CD4-positive, alpha-beta T cell treated with Interleukin-10 for 1 hour (primary cell): ENCODE results near the gene PANK2.
"Not testable (repeated sequence)": the region's sequence is repeated elsewhere in the genome, so short reads cannot be mapped to it uniquely, and the experiment has no call there.

ENCODE experiments used
- DNase-seq: peaks from one replicate; pipeline ENCODE4 v3.0.0-alpha.2; 2020

The PANK2 gene

DNA sequence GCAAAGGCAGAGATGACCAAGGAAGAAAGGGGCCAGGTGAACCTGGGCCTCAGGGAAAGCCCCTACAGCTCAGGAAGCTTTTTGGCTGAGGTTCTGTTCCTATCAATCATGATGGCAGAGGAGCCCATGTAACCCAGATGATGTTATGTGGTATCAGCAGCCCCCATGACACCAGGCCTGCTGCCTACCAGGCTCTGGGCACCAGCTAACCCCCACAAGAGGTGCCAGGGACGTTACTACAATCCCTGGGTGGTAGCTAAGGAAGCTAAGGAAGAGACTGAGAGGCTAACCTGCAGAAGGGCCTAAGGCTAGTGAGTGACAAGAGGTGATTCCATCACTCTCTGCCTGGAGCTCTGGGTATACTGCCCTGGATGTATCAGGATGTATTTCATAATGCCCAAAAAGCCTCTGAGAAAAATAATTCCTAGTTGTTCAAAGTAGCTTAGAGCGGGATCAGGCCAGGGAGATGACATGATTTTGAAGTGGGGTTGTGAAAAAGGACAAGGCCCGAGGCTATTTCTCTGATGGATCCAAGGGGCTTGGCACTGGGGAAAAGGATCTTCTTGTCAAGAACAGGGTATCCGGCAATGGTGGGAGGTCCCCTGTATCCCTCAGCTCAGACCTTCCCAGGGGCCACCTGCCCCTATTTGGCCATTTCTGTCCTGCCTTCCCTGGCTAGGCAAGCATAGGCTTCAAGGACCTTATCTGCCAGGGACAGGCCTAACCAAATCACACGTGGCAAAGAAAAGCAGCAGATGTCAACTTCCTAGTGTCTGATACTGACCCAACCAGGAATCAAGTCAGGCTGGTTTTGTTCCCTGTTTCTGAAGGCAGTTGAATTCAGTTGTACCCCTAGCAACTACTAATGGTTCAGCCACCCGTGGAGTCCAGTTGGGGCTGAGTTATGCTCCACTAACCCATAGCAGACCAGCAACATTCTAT is 41.3 kb downstream of the PANK2 start:
- no peak for DNase-seq

DNA sequence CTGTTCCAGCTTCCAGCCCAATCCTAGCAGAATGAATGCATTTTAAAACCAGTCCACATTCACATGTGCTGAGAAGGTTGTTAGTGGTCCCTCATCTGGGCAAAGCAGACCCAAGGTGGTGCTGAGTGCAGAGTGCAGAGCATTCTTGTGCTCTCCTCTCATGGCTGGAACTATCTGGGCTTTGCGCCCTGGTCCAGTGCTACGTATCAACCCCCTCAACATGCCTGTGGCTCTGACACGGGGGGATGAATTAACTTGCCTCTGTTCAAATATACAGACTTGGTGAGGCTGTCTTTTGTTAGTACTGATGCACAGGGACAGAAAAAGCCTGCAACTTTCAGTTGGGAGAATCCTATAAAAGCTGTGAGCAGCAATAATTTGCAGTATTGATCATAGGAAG is 42.5 kb downstream of the PANK2 start:
- no peak for DNase-seq

DNA sequence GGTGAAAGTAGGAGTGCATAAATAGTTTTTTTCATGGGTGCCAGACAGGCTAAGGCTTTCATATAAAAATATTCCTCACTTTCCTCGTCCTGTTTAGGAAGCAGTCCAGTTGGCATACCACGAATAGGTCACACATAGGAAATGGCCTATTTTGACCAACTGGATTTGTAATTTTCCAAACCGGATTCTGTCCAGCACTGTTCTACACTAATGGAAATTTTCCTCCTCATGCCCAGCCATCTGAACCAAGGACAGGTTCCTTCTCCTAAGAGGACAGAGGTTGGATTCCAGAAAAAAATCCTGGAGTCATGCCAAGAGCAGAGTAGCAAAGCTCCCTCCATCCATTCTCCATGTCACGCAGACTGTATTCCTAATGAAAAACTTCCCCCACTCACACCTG is 43.1 kb downstream of the PANK2 start:
- no peak for DNase-seq

DNA sequence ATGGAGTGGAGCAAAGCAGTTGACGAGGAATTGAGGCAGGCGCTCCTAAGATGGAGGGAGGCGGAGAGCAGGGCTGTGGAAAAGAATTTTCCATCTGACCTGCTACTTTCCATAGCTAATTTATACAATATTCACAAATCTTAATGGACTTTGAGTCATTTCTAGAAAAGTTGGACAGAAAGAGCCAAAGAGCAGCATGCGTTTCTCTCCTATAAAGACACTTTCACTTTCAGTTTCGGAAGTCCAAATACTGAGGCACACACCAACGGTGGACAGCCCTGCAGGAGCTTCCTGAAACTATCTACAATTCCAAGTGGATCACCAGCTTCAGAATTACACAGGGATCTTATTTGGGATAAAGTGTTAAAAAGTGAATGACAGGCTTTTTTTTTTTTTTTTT is 43.5 kb downstream of the PANK2 start:
- DNase-seq: peak; percentile 36

DNA sequence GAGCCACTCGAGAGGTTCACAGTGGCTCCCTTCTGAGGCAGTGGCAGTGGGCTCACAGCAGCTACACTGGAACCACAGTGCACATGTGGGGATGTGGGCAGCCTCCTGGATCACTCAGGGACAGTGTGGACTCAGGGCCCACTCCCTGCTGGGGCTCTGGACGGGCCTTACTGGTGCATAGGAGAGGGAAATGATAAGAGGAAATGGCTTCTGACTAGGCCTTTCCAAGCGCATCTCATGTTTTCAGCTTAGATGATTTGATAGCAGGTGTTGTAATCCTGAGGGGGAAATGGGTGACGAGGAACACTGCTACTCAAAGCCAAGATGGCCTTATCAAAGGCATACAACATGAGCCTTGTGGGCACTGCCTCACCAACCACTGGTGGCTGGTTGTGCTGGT is 44.0 kb downstream of the PANK2 start:
- no peak for DNase-seq

DNA sequence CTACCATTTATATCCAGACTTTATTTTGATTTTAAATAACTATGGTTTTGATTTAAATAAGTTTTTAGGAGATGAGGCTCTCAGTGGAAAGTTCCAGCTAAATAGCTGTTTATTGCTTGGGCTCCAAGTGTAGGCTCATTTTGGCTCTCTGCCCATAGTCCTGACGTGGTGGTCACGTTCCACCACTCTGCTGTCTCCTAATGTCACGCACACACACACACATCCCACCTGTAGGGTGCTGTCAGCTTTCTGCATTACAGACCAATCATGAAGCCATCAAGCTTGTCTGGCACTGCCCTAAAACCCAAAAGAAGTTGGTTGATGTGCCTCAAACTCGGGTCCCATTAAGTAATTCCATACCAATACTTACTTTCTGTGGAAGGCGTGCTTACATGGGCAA is 45.4 kb downstream of the PANK2 start:
- no peak for DNase-seq

DNA sequence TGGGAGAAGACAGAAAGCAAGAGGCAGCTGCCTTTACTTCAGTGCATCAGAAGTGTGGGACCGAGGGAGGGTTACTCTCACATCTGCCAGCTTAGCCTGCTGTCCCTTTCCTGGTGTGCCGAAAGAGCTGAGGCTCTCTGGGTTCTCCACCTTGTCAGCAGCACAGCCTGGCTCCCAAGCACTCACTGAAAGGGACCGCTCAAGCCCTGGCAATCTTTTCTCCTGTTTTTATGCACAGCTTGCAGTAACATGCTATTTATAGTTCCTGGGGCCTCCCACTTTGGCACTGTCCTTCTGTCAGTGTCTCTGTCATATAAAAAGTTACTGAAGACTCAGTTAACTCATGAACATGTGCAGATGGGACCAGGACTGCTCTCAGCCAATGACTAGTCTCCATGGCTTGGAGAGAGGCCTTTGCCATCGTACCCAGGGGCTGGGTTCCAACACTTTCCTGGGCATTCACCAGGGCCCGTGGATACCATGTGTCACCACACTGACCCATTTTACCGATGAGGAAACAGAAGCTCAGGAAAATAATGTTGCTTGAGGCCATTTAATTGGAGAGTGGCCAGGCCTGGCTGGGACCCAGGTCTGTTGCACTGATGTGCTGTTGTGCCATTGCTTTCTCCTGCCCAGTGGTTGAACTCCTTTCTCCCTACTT is 46.2 kb downstream of the PANK2 start:
- DNase-seq: no peak

DNA sequence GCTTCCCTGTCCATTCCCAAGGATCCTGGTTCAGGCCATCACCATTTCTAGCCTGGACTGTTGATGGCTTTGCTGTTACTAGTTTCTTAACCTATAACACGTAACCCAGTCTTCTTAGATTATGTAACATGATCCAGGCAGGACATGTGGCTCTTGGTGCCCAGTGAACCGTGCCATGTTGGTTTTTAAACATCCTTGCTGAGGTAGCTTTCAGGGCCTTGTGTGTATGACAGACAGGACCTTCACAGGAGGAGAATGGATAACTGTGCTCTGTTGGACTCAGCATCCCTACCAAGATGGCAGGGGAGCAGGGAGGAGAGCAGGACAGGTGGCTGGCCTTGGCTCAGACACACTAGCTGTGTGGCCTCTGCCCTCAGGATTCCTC is 46.8 kb downstream of the PANK2 start:
- no peak for DNase-seq

DNA sequence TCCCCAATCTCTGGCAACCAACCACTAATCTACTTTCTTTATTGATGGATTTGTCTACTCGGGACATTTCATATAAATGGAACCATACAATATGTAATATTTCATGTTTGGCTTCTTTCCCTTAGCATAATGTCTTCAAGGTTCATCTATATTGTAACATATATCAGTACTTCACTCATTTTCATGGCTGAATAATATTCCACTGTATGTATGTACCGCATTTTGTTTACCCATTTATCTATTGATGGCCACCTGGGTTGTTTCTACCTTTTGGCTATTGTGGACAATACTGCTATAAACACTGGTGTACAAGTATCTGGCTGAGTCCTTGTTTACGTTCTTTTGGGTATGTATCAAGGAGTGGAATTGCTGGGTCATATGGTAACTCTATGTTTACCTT is 48.4 kb downstream of the PANK2 start:
- no peak for DNase-seq

DNA sequence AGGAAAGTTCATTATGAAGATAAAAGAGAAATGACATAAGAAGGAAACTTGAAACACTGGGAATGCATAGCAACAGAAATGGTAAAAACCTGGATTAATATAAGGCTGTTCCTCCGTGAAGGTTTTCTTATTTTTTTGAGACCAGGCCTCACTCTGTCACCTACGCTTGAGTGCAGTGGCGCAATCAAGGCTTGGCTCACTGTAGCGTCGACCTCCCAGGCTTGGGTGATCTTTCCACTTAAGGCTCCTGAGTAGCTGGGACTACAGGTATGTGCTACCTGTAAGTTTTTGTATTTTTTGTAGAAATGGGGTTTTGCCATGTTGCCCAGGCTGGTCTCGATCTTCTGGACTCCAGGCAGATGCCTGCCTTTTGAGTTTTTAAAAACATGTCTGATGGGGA is 51.7 kb downstream of the PANK2 start:
- DNase-seq: no peak

DNA sequence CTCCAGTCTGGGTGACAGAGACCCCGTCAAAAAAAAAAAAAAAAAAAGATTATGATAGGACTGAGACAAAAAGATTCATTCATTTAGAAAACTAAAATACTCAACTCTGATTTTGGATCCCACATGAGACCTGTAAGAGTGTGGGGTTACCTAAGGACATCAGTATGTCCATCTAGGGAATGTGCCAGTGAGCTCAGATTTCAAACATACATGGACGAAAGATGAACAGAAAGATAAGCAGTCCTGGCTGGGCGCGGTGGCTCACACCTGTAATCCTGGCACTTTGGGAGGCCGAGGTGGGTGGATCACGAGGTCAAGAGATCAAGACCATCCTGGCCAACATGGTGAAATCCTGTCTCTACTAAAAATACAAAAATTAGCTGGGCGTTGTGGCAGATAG is 57.5 kb downstream of the PANK2 start:
- DNase-seq: not testable (repeated sequence)

DNA sequence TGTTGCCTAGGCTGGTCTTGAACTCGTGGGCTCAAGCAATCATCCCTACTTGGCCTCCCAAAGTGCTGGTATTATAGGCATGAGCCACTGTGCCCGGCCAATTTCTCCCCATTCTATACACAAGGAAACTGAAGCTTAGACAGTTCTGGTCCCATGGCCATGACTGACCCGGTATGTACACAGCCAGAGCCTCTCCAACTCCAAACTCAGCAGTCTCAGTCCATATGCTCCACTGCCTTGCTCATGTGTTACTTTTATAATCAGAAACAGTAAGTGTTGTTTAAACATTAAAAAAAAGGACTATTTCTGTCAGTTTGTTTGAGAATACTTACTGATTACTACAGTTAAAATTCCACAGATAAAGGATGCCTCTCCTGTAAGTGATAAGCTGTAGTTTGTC is 75.5 kb downstream of the PANK2 start:
- no peak for DNase-seq

DNA sequence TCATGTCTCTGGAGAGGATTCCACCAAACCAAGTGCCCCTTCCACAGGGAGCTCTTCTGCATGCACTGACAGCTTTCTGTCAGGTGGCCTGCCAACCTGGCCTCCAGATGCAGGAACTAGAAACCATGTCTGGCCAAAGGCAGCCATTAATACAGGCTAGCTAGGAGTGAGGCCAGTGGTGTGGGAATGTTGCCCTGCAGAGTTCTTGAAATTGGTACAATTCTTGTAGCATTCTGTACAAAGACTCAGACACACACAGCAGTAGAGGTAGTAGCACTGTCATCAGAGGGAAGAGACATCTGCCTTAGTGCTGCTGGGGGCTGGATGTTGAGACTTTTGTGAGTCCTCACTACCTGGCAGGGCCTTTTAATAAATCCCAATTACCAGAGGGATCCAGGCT is 77.4 kb downstream of the PANK2 start:
- DNase-seq: no peak

DNA sequence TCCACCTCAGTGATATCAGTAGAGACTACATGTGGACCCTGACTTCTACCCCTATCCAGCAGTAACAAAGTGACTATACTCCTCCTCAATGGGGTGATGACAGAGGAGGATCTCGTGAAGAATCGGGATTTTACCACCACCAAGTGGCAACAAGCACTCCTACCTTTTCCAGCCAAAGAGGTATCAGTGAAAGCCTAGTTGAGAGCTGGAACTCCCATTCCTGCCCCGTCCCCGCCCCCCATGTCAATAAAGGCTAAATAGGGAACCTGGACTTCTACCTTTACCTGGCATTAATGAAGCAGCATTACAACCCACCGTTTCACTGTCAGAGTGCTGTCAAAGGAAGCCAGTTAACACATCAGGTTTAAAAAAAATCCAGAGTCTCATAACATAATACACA is 80.8 kb downstream of the PANK2 start:
- no peak for DNase-seq

DNA sequence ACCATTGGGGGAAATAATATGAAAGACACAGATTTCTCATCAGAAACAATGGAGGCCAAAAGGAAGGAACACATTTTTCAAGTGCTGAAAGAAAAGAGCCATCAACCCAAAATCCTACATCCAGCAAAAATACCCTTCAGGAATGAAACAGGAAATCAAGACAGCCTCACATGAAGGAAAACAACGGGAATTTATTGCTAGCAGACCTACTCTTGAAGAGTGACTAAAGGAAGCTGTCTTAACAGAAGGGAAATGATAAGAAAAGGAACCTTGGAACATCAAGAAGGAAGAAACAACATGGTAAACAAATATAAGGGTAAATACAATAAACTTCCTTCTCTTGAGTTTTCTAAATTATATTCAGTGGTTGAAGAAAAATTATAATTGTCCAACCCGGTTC is 82.0 kb downstream of the PANK2 start:
- DNase-seq: no peak

DNA sequence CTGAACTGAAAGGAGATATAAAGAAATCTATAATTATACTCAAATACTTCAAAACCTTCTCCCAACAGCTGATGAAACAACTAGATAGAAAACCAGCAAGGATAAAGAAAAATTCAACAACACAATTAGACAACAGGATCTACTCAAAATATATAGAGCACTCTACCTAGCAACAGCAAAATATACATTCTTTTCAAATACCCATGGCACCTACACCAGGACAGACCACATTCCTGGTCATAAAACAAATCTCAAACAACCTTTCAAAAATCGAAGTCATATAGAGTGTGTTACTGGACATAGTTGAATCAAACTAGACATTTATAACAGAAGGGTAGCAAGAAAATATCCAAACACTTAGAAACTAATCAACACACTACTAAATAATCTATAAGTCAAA is 83.0 kb downstream of the PANK2 start:
- no peak for DNase-seq

DNA sequence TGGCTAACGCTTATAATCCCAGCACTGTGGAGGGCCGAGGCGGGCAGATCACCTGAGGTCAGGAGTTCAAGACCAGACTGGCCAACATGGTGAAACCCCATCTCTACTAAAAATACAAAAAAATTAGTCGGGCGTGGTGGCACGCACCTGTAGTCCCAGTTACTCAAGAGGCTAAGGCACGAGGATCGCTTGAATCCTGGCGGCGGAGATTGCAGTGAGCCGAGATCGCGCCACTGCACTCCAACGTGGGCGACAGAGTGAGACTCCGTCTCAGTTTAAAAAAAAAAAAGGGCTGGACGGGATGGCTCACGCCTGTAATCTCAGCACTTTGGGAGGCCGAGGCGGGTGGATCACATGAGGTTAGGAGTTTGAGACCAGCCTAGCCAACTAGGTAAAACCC is 83.4 kb downstream of the PANK2 start:
- DNase-seq: not testable (repeated sequence)

DNA sequence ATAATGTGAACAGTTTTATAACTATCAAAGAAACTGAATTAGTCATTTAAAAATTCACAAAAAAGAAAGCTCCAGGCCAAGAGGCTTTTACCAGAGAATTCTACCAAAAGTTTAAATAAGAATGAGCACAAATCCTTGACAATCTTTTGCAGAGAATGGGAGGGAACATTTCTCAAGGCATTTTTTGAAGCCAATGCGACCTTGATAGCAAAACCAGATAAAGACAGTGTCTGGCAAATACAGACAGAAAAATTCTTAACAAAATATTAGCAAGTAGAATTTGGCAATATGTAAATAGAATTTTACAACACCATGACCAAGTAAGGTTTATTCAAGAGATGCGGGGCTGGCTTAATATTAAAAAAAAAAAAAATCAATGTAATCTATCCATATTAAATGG is 84.5 kb downstream of the PANK2 start:
- DNase-seq: no peak

DNA sequence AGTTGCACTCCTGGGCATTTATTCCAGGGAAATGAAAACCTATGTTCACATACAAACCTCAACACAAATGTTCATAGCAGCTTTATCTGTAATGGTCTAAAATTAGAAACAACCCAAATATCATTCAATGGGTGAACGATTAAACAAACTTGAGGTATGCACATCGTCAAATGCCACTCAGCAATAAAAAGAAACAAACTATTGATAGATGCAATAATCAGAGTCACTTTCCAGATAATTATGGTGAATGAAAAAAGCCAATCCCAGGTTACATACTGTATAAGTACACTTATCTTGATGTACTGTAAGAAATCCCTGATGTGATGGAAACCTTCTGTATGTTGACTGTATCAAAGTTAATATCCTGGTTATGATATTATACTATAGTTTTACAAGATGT is 87.3 kb downstream of the PANK2 start:
- DNase-seq: no peak
